ENCODE data around the gene DNHD1.

- TF ChIP-seq CTCF (IDR thresholded peaks at IDR 0.05; ENCODE audit: poor library complexity), result peak; percentile 79
- no peak for TF ChIP-seq EZH2phosphoT487 (IDR thresholded peaks at IDR 0.05; ENCODE audit: low read depth, severe bottlenecking, unreplicated experiment)
Measured at GRCh38 chr11:6505577-6506240, 8.6 kb downstream of the DNHD1 start.

Data from hepatocyte (in vitro differentiated cells).